Testis (tissue), 2 donors: ENCODE data around the gene IKBKE.

Experiments
- POLR2A ChIP-seq: fragments of 450-650 bp; IDR thresholded peaks from one replicate; pipeline ENCODE4 v1.6.1; 2017; ENCODE audit warnings: antibody characterized with exemption, mild to moderate bottlenecking, moderate library complexity
- TF ChIP-seq, protein P1 (sequence below), 3 experiments: fragments of 450-650 bp in 2 of 3; fragments of 200-600 bp in 1 of 3; sonication (generic) in 1 of 3; IDR thresholded peaks; one replicate each; pipeline ENCODE4 v1.5.1; 2016 to 2019; ENCODE audit warnings: antibody characterized with exemption in 3 of 3, mild to moderate bottlenecking in 2 of 3, moderate library complexity in 1 of 3

DNA sequence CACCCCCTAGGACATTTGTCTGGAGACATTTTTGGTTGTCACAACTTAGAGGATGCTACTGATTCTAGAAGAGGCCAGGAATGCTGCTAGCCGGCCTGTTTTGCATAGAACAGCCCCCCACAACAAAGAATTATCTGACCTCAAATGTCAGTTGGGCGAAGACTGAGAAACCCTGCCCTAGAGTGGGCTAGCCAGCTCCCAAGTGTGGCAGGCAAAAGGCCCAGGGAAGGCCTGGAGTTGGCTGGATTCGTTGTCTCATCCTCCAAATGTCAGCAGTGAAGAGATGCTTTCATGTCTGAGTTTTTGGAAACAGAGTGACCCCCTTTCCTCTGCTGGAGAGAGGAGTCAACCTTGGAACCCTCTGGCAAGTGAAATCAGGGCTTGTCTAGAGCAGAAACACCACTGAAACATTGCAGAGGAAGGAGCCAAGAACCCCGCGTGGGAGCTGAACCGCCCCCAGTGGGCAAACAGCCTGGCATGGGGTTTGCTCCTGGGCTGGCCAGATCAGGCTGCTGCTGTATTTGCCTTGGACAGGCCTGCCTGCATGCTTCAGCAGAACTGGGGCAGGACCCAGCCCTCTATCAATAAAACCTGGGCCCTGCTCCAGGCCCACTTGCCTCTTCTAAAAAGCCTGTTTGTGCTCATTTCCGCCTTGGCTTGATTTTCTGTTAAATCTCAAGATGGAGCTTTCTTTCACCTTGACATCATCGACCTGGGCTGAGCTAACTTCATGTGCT, 69.9 kb downstream of the IKBKE start:
- TF ChIP-seq, protein P1, sequence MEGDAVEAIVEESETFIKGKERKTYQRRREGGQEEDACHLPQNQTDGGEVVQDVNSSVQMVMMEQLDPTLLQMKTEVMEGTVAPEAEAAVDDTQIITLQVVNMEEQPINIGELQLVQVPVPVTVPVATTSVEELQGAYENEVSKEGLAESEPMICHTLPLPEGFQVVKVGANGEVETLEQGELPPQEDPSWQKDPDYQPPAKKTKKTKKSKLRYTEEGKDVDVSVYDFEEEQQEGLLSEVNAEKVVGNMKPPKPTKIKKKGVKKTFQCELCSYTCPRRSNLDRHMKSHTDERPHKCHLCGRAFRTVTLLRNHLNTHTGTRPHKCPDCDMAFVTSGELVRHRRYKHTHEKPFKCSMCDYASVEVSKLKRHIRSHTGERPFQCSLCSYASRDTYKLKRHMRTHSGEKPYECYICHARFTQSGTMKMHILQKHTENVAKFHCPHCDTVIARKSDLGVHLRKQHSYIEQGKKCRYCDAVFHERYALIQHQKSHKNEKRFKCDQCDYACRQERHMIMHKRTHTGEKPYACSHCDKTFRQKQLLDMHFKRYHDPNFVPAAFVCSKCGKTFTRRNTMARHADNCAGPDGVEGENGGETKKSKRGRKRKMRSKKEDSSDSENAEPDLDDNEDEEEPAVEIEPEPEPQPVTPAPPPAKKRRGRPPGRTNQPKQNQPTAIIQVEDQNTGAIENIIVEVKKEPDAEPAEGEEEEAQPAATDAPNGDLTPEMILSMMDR (IDR thresholded peaks at IDR 0.05): no peak
- no peak for TF ChIP-seq POLR2A
